GM21723 (cell line): ENCODE measurements around the gene ARHGEF1.

ENCODE experiments used
- ATAC-seq: cut with Tn5 transposase; IDR thresholded peaks from one replicate; pipeline ENCODE4 v1.9.1; 2021; ENCODE audit warnings: mild to moderate bottlenecking, moderate library complexity; ENCODE audit not compliant: unreplicated experiment

Gene ARHGEF1

GRCh38 chr19:41947091-41947490 is 64.1 kb downstream of the ARHGEF1 start:
- no peak for ATAC-seq

GRCh38 chr19:41951686-41952172 is 68.7 kb downstream of the ARHGEF1 start:
- no peak for ATAC-seq

GRCh38 chr19:41955521-41955920 is 72.5 kb downstream of the ARHGEF1 start:
- ATAC-seq, result no peak

- ATAC-seq, result no peak
Observed at GRCh38 chr19:41956621-41957020, 73.6 kb downstream of the ARHGEF1 start.
